ENCODE results near the gene FAIM. TPM values are rescaled to one million over a fixed set of nuclear protein-coding genes. Genes with fewer than 3 reads are reported as not detected.

Gene FAIM
- total RNA-seq, 2 donors from 2014 or later: 11.1 to 20.6 TPM

- no peak for DNase-seq (ENCODE audit: low spot score)
- Histone ChIP-seq H3K27ac (no peak overlapping the region), H3K9me3 (peaks cover 33% of the 10 kb centered on the region), H3K27me3 (replicated peaks; ENCODE audit: insufficient read depth) (no peaks in the 10 kb centered on the region), H3K36me3 (peaks cover 22% of the 10 kb centered on the region), H3K4me3 (no peak overlapping the region), H3K4me1 (ENCODE audit: control insufficient read depth in 1 of 2, low read depth in 2 of 2) (no peaks in the 10 kb centered on the region)
- no peak for TF ChIP-seq CTCF (IDR thresholded peaks at IDR 0.05)
- no peak for ATAC-seq (ENCODE audit: insufficient number of reproducible peaks, low FRiP score, low read depth)
Measured at GRCh38 chr3:138649134-138649533, 40.6 kb downstream of the FAIM start.

- TF ChIP-seq CTCF (IDR thresholded peaks at IDR 0.05): no peak
- Histone ChIP-seq H3K4me3 (no peak overlapping the region), H3K27ac (no peak overlapping the region), H3K27me3 (replicated peaks; ENCODE audit: insufficient read depth) (no peaks in the 10 kb centered on the region), H3K4me1 (ENCODE audit: control insufficient read depth in 1 of 2, low read depth in 2 of 2) (no peaks in the 10 kb centered on the region), H3K36me3 (peaks cover 28% of the 10 kb centered on the region), H3K9me3 (no peaks in the 10 kb centered on the region)
- DNase-seq (ENCODE audit: low spot score) (no peak), ATAC-seq (ENCODE audit: insufficient number of reproducible peaks, low FRiP score, low read depth) (no peak)
Measured at GRCh38 chr3:138653567-138653966, 45.0 kb downstream of the FAIM start.

- ATAC-seq (ENCODE audit: insufficient number of reproducible peaks, low FRiP score, low read depth): no peak
- Histone ChIP-seq H3K27me3 (replicated peaks; ENCODE audit: insufficient read depth) (no peaks in the 10 kb centered on the region), H3K9me3 (no peaks in the 10 kb centered on the region), H3K27ac (no peak overlapping the region), H3K36me3 (peaks cover 15% of the 10 kb centered on the region), H3K4me1 (ENCODE audit: control insufficient read depth in 1 of 2, low read depth in 2 of 2) (no peaks in the 10 kb centered on the region), H3K4me3 (no peak overlapping the region)
- TF ChIP-seq CTCF (IDR thresholded peaks at IDR 0.05): no peak
- no peak for DNase-seq (ENCODE audit: low spot score)
Measured at GRCh38 chr3:138657508-138657907, 48.9 kb downstream of the FAIM start.

- H3K27me3 ChIP-seq (replicated peaks; ENCODE audit: insufficient read depth): no peaks in the 10 kb centered on the region
- H3K36me3 ChIP-seq: no peaks in the 10 kb centered on the region
- no peak for ATAC-seq (ENCODE audit: insufficient number of reproducible peaks, low FRiP score, low read depth)
- TF ChIP-seq CTCF (IDR thresholded peaks at IDR 0.05): no peak
- no peak overlapping the region for H3K27ac ChIP-seq
- no peak for DNase-seq (ENCODE audit: low spot score)
- H3K9me3 ChIP-seq: no peaks in the 10 kb centered on the region
- H3K4me3 ChIP-seq: no peak overlapping the region
- H3K4me1 ChIP-seq (ENCODE audit: control insufficient read depth in 1 of 2, low read depth in 2 of 2): peaks cover 12 to 30% of the 10 kb centered on the region in 2 donors
Measured at GRCh38 chr3:138668107-138668506, 59.5 kb downstream of the FAIM start.

- peaks cover 12 to 30% of the 10 kb centered on the region in 2 donors for H3K4me1 ChIP-seq (ENCODE audit: control insufficient read depth in 1 of 2, low read depth in 2 of 2)
- no peak overlapping the region for H3K4me3 ChIP-seq
- no peak for TF ChIP-seq CTCF (IDR thresholded peaks at IDR 0.05)
- ATAC-seq (ENCODE audit: insufficient number of reproducible peaks, low FRiP score, low read depth) (no peak), DNase-seq (ENCODE audit: low spot score) (no peak)
- no peak overlapping the region for H3K27ac ChIP-seq
- no peaks in the 10 kb centered on the region for H3K27me3 ChIP-seq (replicated peaks; ENCODE audit: insufficient read depth)
- H3K36me3 ChIP-seq: no peaks in the 10 kb centered on the region
- peaks cover 7% of the 10 kb centered on the region for H3K9me3 ChIP-seq
Measured at GRCh38 chr3:138670407-138670806, 61.8 kb downstream of the FAIM start.

Data from thoracic aorta (tissue), 2 donors.